Measurements from ENCODE around the gene POU4F1.

- no peak for TF ChIP-seq CTCF (IDR thresholded peaks at IDR 0.05)
- no peak for TF ChIP-seq EZH2 (IDR thresholded peaks at IDR 0.05; ENCODE audit: borderline replicate concordance, insufficient read depth, low read depth, low read length, poor library complexity, severe bottlenecking)
Observed at GRCh38 chr13:78649997-78650716, 46.8 kb upstream of the POU4F1 start.

Measured in B cell (primary cell).